Measurements from ENCODE around the gene TEPSIN.

The TEPSIN gene

DNA sequence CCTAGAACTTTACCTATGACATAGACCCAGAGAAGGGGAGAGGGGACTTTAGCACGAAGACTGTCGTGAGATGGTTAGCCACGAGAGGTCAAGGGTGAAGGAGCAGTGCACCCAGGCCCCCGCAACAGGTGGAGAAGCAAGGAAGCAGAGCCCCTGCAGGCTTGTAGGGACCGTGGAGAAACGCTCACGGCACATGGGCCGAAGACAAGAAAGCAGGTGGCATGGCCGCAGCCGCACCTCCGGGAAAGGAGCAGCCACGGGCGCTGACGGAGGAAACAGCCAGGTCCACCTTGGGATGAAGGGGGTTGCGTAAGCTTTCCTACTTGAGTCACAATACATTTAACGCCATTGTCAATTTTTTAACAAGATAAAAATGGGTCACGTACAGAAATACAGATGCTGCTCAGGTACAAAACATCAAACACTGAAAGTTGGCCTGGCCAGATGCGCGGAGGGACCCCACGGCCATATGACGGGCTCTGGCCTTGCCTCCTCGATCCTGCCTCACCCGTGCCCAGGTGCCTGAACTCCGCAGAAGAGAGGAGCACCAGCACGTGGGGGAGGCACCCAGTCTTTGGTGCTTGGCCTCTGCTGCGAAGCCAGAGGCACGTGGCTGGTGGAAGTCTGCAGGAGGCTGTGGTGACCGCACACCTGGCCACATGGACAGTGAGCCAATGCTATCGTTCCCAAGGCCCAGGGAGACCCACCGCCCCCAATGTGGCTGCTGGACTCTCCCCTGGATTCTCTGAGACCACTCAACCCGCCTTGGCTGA lies 35.0 kb upstream of the TEPSIN start:
- intact Hi-C loops (cut with DNase I; ENCODE audit: low total_unique reads) = no loop called here

DNA sequence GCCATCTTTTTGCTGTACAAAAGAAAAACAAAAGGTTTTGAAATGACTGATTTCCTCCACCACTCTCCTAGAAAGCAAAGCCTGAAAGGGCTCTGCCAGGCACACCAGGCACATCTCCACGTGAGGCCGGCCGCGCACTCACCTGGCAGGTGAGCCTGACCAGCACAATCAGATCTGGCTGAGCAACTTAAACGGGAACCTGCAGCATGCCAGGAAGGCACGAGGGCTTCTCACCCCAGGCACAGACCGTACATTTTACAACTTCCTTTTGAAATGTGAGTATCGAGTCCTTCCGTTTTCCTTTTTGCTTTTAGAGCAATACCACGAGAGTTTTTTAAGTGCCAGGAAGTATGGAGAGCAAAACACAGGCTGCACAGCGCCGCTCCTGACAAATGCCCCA lies 33.8 kb upstream of the TEPSIN start:
- H3K4me3 ChIP-seq = no peak overlapping the region

More for the DNA sequence above, 35.0 kb upstream of the TEPSIN start:
- H3K27me3 ChIP-seq = no peaks in the 10 kb centered on the region
- no peaks in the 10 kb centered on the region for H3K9me3 ChIP-seq
- no peak overlapping the region for H3K27ac ChIP-seq
- no peak for DNase-seq
- no peak overlapping the region for H3K4me3 ChIP-seq
- no peaks in the 10 kb centered on the region for H3K4me1 ChIP-seq
- TF ChIP-seq, protein P1, sequence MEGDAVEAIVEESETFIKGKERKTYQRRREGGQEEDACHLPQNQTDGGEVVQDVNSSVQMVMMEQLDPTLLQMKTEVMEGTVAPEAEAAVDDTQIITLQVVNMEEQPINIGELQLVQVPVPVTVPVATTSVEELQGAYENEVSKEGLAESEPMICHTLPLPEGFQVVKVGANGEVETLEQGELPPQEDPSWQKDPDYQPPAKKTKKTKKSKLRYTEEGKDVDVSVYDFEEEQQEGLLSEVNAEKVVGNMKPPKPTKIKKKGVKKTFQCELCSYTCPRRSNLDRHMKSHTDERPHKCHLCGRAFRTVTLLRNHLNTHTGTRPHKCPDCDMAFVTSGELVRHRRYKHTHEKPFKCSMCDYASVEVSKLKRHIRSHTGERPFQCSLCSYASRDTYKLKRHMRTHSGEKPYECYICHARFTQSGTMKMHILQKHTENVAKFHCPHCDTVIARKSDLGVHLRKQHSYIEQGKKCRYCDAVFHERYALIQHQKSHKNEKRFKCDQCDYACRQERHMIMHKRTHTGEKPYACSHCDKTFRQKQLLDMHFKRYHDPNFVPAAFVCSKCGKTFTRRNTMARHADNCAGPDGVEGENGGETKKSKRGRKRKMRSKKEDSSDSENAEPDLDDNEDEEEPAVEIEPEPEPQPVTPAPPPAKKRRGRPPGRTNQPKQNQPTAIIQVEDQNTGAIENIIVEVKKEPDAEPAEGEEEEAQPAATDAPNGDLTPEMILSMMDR (IDR thresholded peaks at IDR 0.05) = no peak
- peaks cover 54 to 96% (median 74%) of the 10 kb centered on the region in 3 donors for H3K36me3 ChIP-seq

DNA sequence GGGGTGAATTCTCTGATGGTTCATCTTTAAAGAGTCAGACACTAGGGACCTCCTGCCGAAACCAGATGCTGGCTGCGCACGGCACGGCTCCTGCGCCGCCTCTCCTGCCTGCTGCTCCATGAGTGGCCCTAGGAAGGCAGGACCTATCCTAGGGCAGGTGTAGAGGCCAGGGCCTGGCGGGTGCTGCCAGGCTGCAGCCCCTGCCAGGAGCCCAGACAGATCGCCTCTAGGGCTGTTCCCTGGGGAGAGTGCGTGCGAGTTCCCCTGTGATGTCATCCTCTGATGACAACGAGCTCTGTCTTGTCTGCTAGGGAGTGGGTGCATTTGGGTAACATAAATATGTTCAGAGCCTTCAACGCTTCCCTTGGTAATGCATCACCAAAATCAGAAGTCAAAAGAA lies 32.4 kb upstream of the TEPSIN start:
- no peaks in the 10 kb centered on the region for H3K4me1 ChIP-seq

More for the DNA sequence above, 33.8 kb upstream of the TEPSIN start:
- DNase-seq = no peak
- TF ChIP-seq, protein P1 (IDR thresholded peaks at IDR 0.05) = no peak
- Histone ChIP-seq H3K9me3 (no peaks in the 10 kb centered on the region), H3K36me3 (peaks cover 55 to 94% (median 79%) of the 10 kb centered on the region in 3 donors), H3K4me1 (no peaks in the 10 kb centered on the region), H3K27ac (no peak overlapping the region), H3K27me3 (no peaks in the 10 kb centered on the region)
- intact Hi-C loops (cut with DNase I; ENCODE audit: low total_unique reads) = no loop called here

DNA sequence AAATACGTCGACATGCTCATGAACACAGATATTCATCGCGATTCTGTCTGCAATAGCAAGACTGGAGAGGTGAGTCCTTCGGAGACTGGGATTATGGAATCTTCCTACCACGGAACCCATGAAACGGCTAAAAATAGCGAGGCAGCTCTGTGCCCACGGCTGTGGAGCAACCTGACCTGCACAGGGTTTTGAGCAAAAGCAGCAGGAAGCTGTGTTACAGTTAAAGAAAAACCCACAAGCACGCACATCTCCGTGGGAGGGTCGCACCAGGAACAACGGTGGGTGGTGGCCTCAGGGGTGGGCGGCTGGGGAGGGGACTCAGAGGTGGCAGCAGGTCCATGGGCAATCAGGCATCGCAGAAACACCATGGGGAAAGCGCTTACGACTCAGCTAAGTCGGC lies 31.4 kb upstream of the TEPSIN start:
- DNase-seq = no peak
- H3K27ac ChIP-seq = no peak overlapping the region

More for the DNA sequence above, 32.4 kb upstream of the TEPSIN start:
- H3K27ac ChIP-seq = no peak overlapping the region
- no peaks in the 10 kb centered on the region for H3K9me3 ChIP-seq
- no peak overlapping the region for H3K4me3 ChIP-seq
- H3K27me3 ChIP-seq = no peaks in the 10 kb centered on the region
- TF ChIP-seq, protein P1 (IDR thresholded peaks at IDR 0.05) = no peak
- intact Hi-C loops (cut with DNase I; ENCODE audit: low total_unique reads) = no loop called here
- H3K36me3 ChIP-seq = peaks cover 49 to 85% (median 66%) of the 10 kb centered on the region in 3 donors
- DNase-seq = no peak

DNA sequence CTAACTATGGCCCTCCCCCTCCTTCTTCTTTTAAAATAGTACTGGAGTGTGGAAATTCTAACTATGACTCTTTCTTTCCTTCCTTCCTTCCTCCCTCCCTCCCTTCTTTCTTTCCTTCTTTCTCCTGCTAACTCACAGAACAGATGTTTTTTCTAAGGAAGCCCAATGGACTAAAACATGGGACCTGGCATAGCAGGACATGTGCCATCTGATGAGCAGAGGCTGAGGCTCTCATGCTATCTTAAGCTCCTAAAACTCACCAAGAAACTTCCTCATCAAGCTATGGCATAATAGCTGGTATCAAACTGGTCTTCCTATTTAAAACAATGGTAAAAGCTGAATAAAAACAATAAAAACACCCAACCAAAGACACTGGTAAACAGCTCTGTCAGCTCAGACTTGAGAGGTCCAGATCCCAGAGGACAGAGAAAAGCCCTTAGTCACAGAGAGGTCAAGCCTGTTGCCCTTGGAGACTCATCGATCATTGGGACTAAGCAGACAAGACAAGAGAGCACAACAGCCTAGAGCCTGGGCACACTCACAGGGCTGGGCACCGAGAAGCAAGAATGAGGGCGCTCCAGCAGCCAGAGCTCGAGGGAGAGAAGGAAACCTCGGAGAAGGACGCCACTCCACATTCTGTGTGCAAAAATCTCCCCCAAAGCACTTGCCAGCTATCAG lies 28.7 kb upstream of the TEPSIN start:
- Histone ChIP-seq H3K36me3 (peaks cover 42 to 85% (median 65%) of the 10 kb centered on the region in 3 donors), H3K4me3 (no peak overlapping the region), H3K4me1 (no peaks in the 10 kb centered on the region), H3K27me3 (no peaks in the 10 kb centered on the region), H3K9me3 (no peaks in the 10 kb centered on the region), H3K27ac (no peak overlapping the region)
- intact Hi-C loops (cut with DNase I; ENCODE audit: low total_unique reads) = no loop called here
- TF ChIP-seq, protein P1 (IDR thresholded peaks at IDR 0.05) = no peak
- no peak for DNase-seq

More for the DNA sequence above, 31.4 kb upstream of the TEPSIN start:
- TF ChIP-seq, protein P1 (IDR thresholded peaks at IDR 0.05) = no peak
- Histone ChIP-seq H3K27me3 (no peaks in the 10 kb centered on the region), H3K9me3 (no peaks in the 10 kb centered on the region), H3K36me3 (peaks cover 50 to 85% (median 67%) of the 10 kb centered on the region in 3 donors), H3K4me1 (no peaks in the 10 kb centered on the region), H3K4me3 (no peak overlapping the region)
- intact Hi-C loops (cut with DNase I; ENCODE audit: low total_unique reads) = no loop called here

All from tibial artery (tissue), 4 donors.